Activated CD4-positive, alpha-beta memory T cell treated with anti-CD3 and anti-CD28 coated beads for 36 hours (primary cell): ENCODE measurements around the gene PLCB1. TPM values are rescaled to one million over a fixed set of nuclear protein-coding genes. Genes with fewer than 3 reads are reported as not detected.
"Not testable (repeated sequence)": the region's sequence is repeated elsewhere in the genome, so short reads cannot be mapped to it uniquely, and the experiment has no call there.

Experiments
- CTCF ChIA-PET: fragments of 350-600 bp; sonication (Branson Sonifier 250); formaldehyde crosslinking; loops from one replicate; lab custom pipeline; 2021; ENCODE audit warnings: antibody characterized with exemption, inconsistent platforms; lab: Charles Lee
- POLR2A ChIA-PET: fragments of 350-600 bp; sonication (Branson Sonifier 250); formaldehyde crosslinking; loops from one replicate; lab custom pipeline; 2021; ENCODE audit warnings: antibody characterized with exemption; lab: Charles Lee
- DNase-seq: peaks from one replicate; pipeline ENCODE4 v3.0.0-alpha.2; 2020
- H3K27ac Mint-ChIP-seq: one replicate; pipeline ENCODE4 v1.8.0; 2021; ENCODE audit warnings: mixed read lengths
- H3K27me3 Mint-ChIP-seq: one replicate; pipeline ENCODE4 v1.8.0; 2021; ENCODE audit warnings: mixed read lengths
- H3K36me3 Mint-ChIP-seq: one replicate; pipeline ENCODE4 v1.8.0; 2021; ENCODE audit warnings: mixed read lengths
- H3K4me1 Mint-ChIP-seq: one replicate; pipeline ENCODE4 v1.8.0; 2021; ENCODE audit warnings: low read depth, mixed read lengths
- H3K4me3 Mint-ChIP-seq: one replicate; pipeline ENCODE4 v1.8.0; 2021; ENCODE audit warnings: mild to moderate bottlenecking, mixed read lengths
- H3K9me3 Mint-ChIP-seq: one replicate; pipeline ENCODE4 v1.8.0; 2021; ENCODE audit warnings: mixed read lengths
- intact Hi-C: fragments of 100-400 bp; cut with micrococcal nuclease; formaldehyde crosslinking; loops from one replicate; pipeline ENCODE4 v1.15.1; 2023
- total RNA-seq, 2 experiments: library from RNA; stranded (reverse); gene quantifications; one replicate each; pipeline ENCODE4 v1.2.3, GENCODE V29; 2021

PLCB1 gene
- total RNA-seq, 2 experiments from 2014 or later: 3.9 to 4.0 TPM

DNA sequence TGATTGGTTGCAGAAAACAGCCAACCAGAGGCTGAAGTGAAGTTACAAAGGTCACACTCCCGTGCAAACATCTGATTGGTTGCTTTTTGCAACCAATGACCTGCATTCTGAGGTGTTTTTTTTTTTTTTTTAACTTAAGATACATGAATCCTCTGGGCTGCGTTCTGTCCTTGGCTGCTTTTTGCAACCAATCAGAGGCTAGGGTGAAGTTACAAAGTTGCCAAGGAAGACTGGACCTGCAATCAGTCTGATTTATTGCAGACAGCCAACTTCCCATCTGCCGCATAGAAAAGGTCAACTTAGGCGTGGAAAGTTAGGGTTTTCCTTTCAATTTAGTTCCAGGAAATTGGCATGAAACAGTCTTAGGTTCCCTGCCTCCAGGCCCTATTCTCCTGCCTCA lies 292.9 kb downstream of the PLCB1 start:
- no peaks in the 10 kb centered on the region for H3K9me3 Mint-ChIP-seq
- ChIA-PET POLR2A (no interaction called here), CTCF (no interaction called here)
- DNase-seq: no peak
- intact Hi-C loops: no loop called here
- no peaks in the 10 kb centered on the region for H3K27me3 Mint-ChIP-seq
- no peaks in the 10 kb centered on the region for H3K36me3 Mint-ChIP-seq
- no peak overlapping the region for H3K27ac Mint-ChIP-seq
- no peak overlapping the region for H3K4me3 Mint-ChIP-seq
- peaks cover 3% of the 10 kb centered on the region for H3K4me1 Mint-ChIP-seq

DNA sequence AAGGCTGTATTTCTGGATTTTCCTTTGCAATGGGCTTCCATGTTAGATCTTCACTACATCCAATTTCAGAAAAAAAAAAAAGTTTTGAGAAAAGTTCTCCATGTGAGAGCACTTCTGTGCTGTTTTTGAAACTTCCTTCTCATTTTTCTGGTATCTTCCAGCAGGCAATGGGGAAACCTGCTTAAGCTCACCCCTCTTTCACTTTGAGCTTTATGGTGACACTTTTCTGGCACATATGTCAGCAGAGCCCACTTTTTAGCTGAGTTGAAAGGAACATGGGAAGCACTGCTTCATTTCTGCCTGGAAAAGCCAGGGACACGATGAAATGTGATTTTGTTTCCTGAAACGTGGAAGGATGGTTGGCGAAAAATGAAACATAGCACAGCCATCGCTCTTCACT lies 293.7 kb downstream of the PLCB1 start:
- ChIA-PET CTCF (no interaction called here), POLR2A (no interaction called here)
- H3K27ac Mint-ChIP-seq: no peak overlapping the region
- no peaks in the 10 kb centered on the region for H3K36me3 Mint-ChIP-seq
- H3K4me1 Mint-ChIP-seq: peaks cover 3% of the 10 kb centered on the region
- intact Hi-C loops: no loop called here
- no peaks in the 10 kb centered on the region for H3K9me3 Mint-ChIP-seq
- no peak for DNase-seq
- H3K4me3 Mint-ChIP-seq: no peak overlapping the region
- no peaks in the 10 kb centered on the region for H3K27me3 Mint-ChIP-seq

DNA sequence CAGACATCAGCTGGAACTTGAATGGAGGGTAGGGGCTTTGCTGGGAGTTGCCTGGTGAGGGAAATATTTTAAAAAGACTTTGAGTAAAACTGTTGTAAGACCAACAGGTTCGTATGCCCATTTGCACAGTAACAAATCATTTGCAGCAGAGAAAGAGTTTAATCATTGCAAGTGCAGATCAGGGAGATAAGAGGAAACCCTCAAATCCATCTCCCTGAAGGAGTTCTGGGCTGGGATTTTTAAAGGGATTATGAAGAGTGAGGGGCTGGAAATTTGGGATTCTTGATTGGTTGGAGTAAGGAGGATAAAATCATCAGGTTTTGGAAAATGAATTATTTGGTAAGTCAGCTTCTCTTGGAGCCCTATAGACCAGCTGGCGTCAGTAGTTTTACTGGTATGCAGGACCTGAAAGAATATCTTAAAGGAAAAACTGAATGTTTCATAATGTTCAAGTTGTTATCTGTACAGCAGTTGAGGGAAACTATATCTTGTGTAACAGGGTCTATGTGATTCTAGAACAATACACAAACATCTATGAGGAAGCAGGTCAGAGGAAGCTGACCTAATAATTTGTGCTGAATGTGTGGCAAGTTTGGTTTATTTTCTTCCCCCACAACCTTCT lies 295.5 kb downstream of the PLCB1 start:
- ChIA-PET CTCF (no interaction called here), POLR2A (interaction anchor here (0.6 kb wide), 1 partner anchor 215 kb away, joined by 3 read pairs; no protein-coding TSS in a partner anchor)
- H3K27ac Mint-ChIP-seq: no peak overlapping the region
- H3K27me3 Mint-ChIP-seq: no peaks in the 10 kb centered on the region
- no peaks in the 10 kb centered on the region for H3K36me3 Mint-ChIP-seq
- peaks cover 3% of the 10 kb centered on the region for H3K4me1 Mint-ChIP-seq
- DNase-seq: no peak
- intact Hi-C loops: no loop called here
- H3K4me3 Mint-ChIP-seq: no peak overlapping the region
- H3K9me3 Mint-ChIP-seq: no peaks in the 10 kb centered on the region

DNA sequence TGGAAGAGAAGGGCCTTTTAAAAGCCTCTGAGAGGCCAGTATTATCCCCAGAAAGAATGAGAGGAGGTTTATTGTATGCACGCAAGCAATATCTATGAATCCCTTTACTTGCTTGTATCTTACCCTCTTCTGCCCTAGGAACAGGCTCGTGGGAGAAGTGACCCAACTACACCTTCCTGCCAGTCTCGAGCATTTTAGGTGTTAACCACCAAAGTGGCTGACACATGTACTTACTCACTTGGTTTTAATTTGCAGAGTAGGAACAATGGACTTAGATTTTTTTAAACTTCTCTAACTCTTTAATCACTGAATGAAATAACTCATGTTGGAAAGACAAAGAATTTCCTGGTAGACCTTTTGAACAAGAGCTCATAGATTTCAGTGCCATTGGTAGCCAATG lies 296.9 kb downstream of the PLCB1 start:
- POLR2A ChIA-PET: no interaction called here

DNA sequence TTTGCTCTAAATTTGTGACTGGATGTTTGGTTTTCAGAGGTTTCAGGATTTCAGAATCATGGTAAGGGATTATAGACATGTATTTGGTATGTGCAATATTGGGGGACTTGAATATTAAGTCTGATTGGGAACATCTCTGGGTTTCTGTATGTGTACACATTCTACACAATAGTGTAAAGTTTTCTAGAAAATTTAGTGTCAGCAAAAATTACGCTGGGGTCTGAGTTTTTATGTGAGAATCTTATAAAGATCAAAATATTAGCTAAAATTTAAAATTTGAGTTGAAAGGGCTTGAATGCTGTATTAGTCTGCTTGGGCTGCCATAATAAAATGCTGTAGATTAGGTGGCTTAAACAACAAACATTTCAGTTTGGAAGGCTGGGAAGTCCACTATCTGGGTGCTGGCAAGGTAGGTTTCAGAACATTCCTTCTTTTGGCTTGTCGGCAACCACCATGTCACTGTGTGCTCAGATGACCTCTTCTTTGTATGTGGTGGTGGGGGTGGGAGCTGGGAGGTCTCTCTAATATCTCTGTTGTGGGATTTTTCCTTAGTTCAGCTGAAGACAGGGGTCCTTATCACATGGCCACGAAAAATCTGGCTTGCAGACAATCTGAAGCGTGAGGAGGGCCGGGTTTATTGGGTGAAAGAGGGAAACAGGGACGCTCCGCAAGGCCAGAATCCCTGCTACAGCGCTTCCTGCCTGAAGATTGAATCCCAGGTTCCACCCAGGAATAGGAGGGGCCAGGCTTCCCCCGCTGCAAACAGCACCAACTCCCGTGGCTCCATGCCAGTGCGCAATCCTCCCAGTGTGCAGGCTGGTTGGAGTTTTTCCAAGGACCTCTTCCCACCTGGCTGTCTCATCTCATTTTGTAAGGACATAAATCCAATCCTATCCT lies 299.7 kb downstream of the PLCB1 start:
- Mint-ChIP-seq H3K27me3 (no peaks in the 10 kb centered on the region), H3K4me1 (peaks cover 3% of the 10 kb centered on the region), H3K36me3 (no peaks in the 10 kb centered on the region), H3K9me3 (no peaks in the 10 kb centered on the region), H3K4me3 (no peak overlapping the region), H3K27ac (no peak overlapping the region)
- intact Hi-C loops: no loop called here
- no peak for DNase-seq
- CTCF ChIA-PET: no interaction called here
- POLR2A ChIA-PET: no interaction called here

More for the DNA sequence above, 296.9 kb downstream of the PLCB1 start:
- no peak overlapping the region for H3K27ac Mint-ChIP-seq
- intact Hi-C loops: no loop called here
- CTCF ChIA-PET: interaction anchor here (0.9 kb wide), 1 partner anchor 12 kb away, joined by 3 read pairs; no protein-coding TSS in a partner anchor
- no peaks in the 10 kb centered on the region for H3K36me3 Mint-ChIP-seq
- DNase-seq: peak; percentile 10
- H3K9me3 Mint-ChIP-seq: no peaks in the 10 kb centered on the region
- H3K27me3 Mint-ChIP-seq: no peaks in the 10 kb centered on the region
- peaks cover 3% of the 10 kb centered on the region for H3K4me1 Mint-ChIP-seq
- no peak overlapping the region for H3K4me3 Mint-ChIP-seq

DNA sequence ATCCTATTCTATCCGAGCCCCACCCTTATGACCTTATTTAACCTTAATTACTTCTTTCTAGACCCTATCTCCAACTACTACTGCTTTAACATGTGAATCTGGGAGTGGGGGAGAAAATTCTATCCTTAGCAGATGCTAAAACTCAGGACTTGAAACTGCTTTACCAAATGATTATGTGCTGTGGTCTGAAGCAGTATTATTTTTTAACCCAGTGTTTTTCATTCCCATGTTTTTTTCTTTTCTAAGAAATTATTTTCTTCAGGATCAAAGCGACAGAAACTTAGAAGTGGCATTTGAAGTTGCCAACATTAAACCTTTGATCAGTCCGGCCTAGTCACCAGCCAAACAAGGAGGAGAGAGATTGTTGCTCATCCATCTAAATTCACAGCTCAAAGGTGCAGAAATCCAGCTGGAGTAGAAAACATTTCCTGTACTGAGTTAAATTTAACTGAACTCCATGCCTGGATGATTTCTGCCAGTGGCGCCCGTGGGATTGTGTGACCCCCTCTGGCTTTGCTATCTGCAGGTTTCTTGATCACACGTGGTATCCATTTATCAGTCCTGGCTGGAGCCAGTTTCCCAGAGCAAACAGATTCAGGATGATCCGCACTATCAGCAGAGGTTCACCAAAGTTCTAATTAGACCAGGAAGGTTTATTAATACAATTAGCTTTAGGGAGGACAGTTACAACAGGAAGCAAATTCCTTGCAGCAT lies 300.5 kb downstream of the PLCB1 start:
- Mint-ChIP-seq H3K4me1 (peaks cover 3% of the 10 kb centered on the region), H3K9me3 (no peaks in the 10 kb centered on the region), H3K36me3 (no peaks in the 10 kb centered on the region), H3K27ac (no peak overlapping the region), H3K27me3 (no peaks in the 10 kb centered on the region), H3K4me3 (no peak overlapping the region)
- ChIA-PET POLR2A (no interaction called here), CTCF (no interaction called here)
- DNase-seq: no peak
- intact Hi-C loops: no loop called here

DNA sequence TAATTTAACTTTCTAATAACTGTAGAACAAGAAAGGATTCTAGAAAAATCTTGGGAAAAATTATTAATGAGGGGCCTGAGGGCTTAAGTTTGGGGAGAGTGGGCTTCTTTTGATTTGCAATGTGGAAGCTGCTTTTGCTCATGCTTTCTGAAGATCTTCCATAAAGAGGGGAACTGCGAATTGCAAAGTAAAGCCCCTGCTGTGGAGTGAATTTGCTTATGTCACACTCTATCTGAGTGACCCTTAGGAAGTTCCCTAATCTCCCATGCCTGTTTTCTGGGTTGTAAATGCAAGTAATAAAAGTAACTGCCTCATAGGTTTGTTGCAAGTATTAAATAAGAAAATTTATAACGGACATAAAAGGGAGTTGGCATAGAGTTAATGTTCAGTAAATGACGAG lies 301.2 kb downstream of the PLCB1 start:
- H3K4me3 Mint-ChIP-seq: no peak overlapping the region
- no peaks in the 10 kb centered on the region for H3K9me3 Mint-ChIP-seq
- no peaks in the 10 kb centered on the region for H3K36me3 Mint-ChIP-seq
- H3K27me3 Mint-ChIP-seq: no peaks in the 10 kb centered on the region
- POLR2A ChIA-PET: interaction anchor here (0.7 kb wide), 1 partner anchor 31 kb away, joined by 3 read pairs; no protein-coding TSS in a partner anchor
- no peak overlapping the region for H3K27ac Mint-ChIP-seq
- CTCF ChIA-PET: no interaction called here
- peaks cover 3% of the 10 kb centered on the region for H3K4me1 Mint-ChIP-seq
- no peak for DNase-seq
- intact Hi-C loops: no loop called here

DNA sequence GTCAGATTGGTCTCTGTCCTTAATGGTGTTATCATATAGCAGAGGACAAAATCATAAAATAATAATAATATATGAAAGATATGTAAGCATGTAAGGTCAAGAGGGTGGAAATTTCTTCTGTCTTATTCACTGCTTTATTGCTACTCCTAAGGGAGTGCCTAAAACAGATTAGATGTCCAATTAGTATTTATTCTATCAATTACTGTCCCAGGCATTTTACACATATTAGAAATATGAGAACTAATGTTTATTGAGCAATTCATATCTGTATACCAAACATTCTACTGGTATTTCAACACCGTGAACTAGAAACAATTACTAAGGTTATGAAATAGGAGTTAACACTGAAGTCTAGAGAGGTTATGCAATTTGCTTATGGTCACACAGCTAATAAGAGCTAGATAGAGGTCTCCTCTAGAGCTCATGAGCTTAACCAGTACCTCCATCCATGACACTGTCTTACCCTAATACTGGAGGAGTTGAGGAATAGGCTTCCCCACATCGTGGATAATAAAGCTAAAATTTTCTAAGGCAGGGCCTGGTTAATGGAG lies 302.3 kb downstream of the PLCB1 start:
- POLR2A ChIA-PET: no interaction called here

DNA sequence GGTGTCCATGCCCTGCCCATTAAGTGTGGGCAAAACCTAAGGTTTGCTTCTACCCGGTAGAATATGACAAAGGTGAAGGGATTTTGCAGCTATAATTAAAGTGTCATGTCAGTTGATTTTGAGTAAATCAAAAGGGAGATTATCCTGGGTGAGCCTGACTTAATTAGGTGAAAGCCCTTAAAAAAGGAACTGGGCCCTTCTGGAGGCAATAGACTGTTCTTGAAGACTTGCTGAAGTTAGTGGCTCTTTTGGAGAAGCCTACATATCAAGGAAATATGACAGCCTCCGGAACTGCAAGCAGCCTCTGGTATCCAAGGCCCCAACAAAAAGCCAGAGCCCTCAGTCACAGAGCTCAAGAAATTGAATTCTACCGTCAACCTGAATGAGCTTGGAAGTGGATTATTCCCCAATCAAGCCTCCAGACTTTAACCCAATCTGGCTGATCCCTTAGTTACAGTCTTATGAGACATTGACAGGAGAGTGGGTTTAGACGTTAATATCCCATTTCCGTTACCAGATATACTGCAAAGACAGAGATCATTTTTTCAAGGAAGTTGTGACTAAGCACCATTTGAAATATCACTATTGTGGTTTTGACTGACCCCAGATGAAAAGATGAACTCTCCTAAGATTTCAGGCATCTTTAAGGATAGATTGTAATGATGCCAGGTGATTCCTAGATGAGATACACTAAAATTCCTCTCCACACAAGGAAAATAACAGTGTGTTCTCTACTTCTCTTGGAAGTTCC lies 303.4 kb downstream of the PLCB1 start:
- intact Hi-C loops: no loop called here
- no peak for DNase-seq
- H3K36me3 Mint-ChIP-seq: no peaks in the 10 kb centered on the region
- no peak overlapping the region for H3K4me3 Mint-ChIP-seq
- no peak overlapping the region for H3K27ac Mint-ChIP-seq
- ChIA-PET CTCF (interaction anchor here (0.5 kb wide), 1 partner anchor 37 kb away, joined by 3 read pairs; no protein-coding TSS in a partner anchor), POLR2A (no interaction called here)
- no peaks in the 10 kb centered on the region for H3K4me1 Mint-ChIP-seq
- no peaks in the 10 kb centered on the region for H3K27me3 Mint-ChIP-seq
- no peaks in the 10 kb centered on the region for H3K9me3 Mint-ChIP-seq

More for the DNA sequence above, 302.3 kb downstream of the PLCB1 start:
- H3K4me3 Mint-ChIP-seq: no peak overlapping the region
- no peaks in the 10 kb centered on the region for H3K9me3 Mint-ChIP-seq
- H3K36me3 Mint-ChIP-seq: no peaks in the 10 kb centered on the region
- no peaks in the 10 kb centered on the region for H3K4me1 Mint-ChIP-seq
- H3K27ac Mint-ChIP-seq: no peak overlapping the region
- intact Hi-C loops: no loop called here
- CTCF ChIA-PET: interaction anchor here (0.5 kb wide), 1 partner anchor 36 kb away, joined by 3 read pairs; no protein-coding TSS in a partner anchor
- no peak for DNase-seq
- H3K27me3 Mint-ChIP-seq: no peaks in the 10 kb centered on the region

DNA sequence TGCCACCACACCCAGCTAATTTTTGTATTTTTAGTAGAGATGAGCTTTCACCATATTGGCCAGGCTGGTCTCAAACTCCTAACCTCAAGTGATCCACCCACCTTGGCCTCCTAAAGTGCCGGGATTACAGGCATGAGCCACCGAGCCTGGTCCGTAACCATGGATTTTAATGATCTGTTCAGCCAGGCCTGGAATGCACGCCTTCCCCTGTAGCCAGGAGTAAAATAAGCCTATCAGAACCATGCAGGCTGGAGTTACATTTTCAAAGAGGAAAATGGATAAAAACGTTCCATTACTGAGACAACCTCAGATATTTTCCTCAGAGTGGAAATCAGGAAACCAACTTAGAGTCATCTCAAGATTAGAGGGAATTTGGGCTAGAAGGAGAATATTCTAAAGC lies 304.9 kb downstream of the PLCB1 start:
- H3K4me1 Mint-ChIP-seq, H3K4me3 Mint-ChIP-seq, POLR2A ChIA-PET, H3K9me3 Mint-ChIP-seq, DNase-seq, H3K36me3 Mint-ChIP-seq, H3K27me3 Mint-ChIP-seq, CTCF ChIA-PET, H3K27ac Mint-ChIP-seq, intact Hi-C loops: not testable (repeated sequence)

DNA sequence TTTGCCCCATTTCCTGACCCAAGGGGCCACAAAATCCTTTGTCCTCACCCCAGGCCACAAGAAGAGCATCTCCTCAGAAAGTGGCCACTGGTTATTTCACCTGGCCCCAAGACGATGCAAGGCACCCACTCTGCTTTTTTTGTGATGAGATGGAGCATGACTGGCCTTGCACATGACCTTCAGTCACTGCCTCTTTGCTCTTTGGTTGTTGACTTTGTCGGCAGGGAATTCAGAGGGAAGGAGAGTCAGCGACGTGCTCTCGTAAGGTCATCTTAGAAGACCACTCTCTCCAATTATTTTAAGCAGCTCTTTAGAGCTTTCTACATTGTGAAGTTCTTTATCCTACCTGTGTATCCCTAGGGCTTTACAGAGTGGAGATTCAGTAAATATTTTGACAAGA lies 306.7 kb downstream of the PLCB1 start:
- ChIA-PET POLR2A (no interaction called here), CTCF (no interaction called here)
- Mint-ChIP-seq H3K4me1 (no peaks in the 10 kb centered on the region), H3K27ac (no peak overlapping the region), H3K27me3 (no peaks in the 10 kb centered on the region), H3K4me3 (no peak overlapping the region), H3K9me3 (peaks cover 4% of the 10 kb centered on the region), H3K36me3 (no peaks in the 10 kb centered on the region)
- no peak for DNase-seq
- intact Hi-C loops: no loop called here
